GM19023 (cell line): ENCODE measurements around the gene SPACA6.
"Not testable (repeated sequence)": the region's sequence is repeated elsewhere in the genome, so short reads cannot be mapped to it uniquely, and the experiment has no call there.

ENCODE experiments used
- ATAC-seq: cut with Tn5 transposase; IDR thresholded peaks from one replicate; pipeline ENCODE4 v1.9.1; 2021; ENCODE audit warnings: mild to moderate bottlenecking, moderate library complexity; ENCODE audit not compliant: unreplicated experiment

The SPACA6 gene

GRCh38 chr19:51693260-51693659 lies at the start of gene SPACA6:
SPACA6 (plus strand) TSS chr19:51693330; CDS start chr19:51693527, 197 bp downstream.
- ATAC-seq: no peak

GRCh38 chr19:51644636-51645271 lies 48.4 kb upstream of the SPACA6 start:
- ATAC-seq: no peak

- not testable (repeated sequence) for ATAC-seq
These were observed 46.4 kb upstream of the SPACA6 start, which contains the start of gene SIGLEC14 for GRCh38 chr19:51646730-51647129. SIGLEC14 (minus strand) TSS chr19:51646825; CDS start chr19:51646759, 66 bp downstream.

GRCh38 chr19:51647318-51647717 lies 45.8 kb upstream of the SPACA6 start:
- ATAC-seq: no peak

- no peak for ATAC-seq
These were observed 41.8 kb upstream of the SPACA6 start for GRCh38 chr19:51651216-51651846.

GRCh38 chr19:51652266-51652665 lies 40.9 kb upstream of the SPACA6 start:
- ATAC-seq: no peak

- ATAC-seq: no peak
These were observed 40.0 kb upstream of the SPACA6 start for GRCh38 chr19:51653162-51653561.

GRCh38 chr19:51654783-51655182 lies 38.3 kb upstream of the SPACA6 start:
- ATAC-seq: no peak

- no peak for ATAC-seq
These were observed 32.0 kb upstream of the SPACA6 start for GRCh38 chr19:51660975-51661600.

- ATAC-seq: no peak
These were observed 29.5 kb upstream of the SPACA6 start for GRCh38 chr19:51663650-51664049.

GRCh38 chr19:51664131-51664530 lies 29.0 kb upstream of the SPACA6 start:
- ATAC-seq: no peak

- no peak for ATAC-seq
These were observed 28.1 kb upstream of the SPACA6 start for GRCh38 chr19:51664997-51665396.

- ATAC-seq: no peak
These were observed 24.9 kb upstream of the SPACA6 start for GRCh38 chr19:51668216-51668615.

- ATAC-seq: not testable (repeated sequence)
These were observed 17.1 kb upstream of the SPACA6 start for GRCh38 chr19:51675911-51676565.

- ATAC-seq: no peak
These were observed 16.5 kb upstream of the SPACA6 start for GRCh38 chr19:51676566-51677083.

GRCh38 chr19:51680474-51680873 lies 12.7 kb upstream of the SPACA6 start:
- ATAC-seq: no peak

GRCh38 chr19:51681286-51681941 lies 11.7 kb upstream of the SPACA6 start:
- no peak for ATAC-seq

- no peak for ATAC-seq
These were observed 7.0 kb upstream of the SPACA6 start for GRCh38 chr19:51686171-51686570.

- no peak for ATAC-seq
These were observed 5.1 kb upstream of the SPACA6 start for GRCh38 chr19:51687791-51688670.
